ENCODE measurements around the gene FOXO4. TPM values are rescaled to one million over a fixed set of nuclear protein-coding genes. Genes with fewer than 3 reads are reported as not detected.

Gene FOXO4
- total RNA-seq, 1 donor from 2014 or later = 5.3 TPM

GRCh38 chrX:71098951-71099506 lies 3.4 kb downstream of the FOXO4 start:
- no peak for DNase-seq (ENCODE audit: low read depth, low spot score)

GRCh38 chrX:71099736-71100135 lies 4.1 kb downstream of the FOXO4 start:
- no peak for DNase-seq (ENCODE audit: low read depth, low spot score)

- no peak for DNase-seq (ENCODE audit: low read depth, low spot score)
Measured at GRCh38 chrX:71100581-71101505, 5.2 kb downstream of the FOXO4 start.

GRCh38 chrX:71102292-71102691 lies 6.6 kb downstream of the FOXO4 start:
- no peak for DNase-seq (ENCODE audit: low read depth, low spot score)

GRCh38 chrX:71103110-71103983 lies 7.7 kb downstream of the FOXO4 start:
- no peak for DNase-seq (ENCODE audit: low read depth, low spot score)

- DNase-seq (ENCODE audit: low read depth, low spot score) = no peak
Measured at GRCh38 chrX:71105628-71106027, 10.0 kb downstream of the FOXO4 start.

GRCh38 chrX:71106427-71106826 lies 10.8 kb downstream of the FOXO4 start, which contains the start of gene CXorf65:
Gene CXorf65, minus strand, starts transcription at chrX:71106740. Its CDS starts 184 bp downstream, at chrX:71106556.
- no peak for DNase-seq (ENCODE audit: low read depth, low spot score)

GRCh38 chrX:71107245-71107644 lies 11.6 kb downstream of the FOXO4 start:
- no peak for DNase-seq (ENCODE audit: low read depth, low spot score)

GRCh38 chrX:71107762-71108360 lies 12.2 kb downstream of the FOXO4 start:
- no peak for DNase-seq (ENCODE audit: low read depth, low spot score)

- no peak for DNase-seq (ENCODE audit: low read depth, low spot score)
Measured at GRCh38 chrX:71109051-71109450, 13.4 kb downstream of the FOXO4 start.

- DNase-seq (ENCODE audit: low read depth, low spot score) = no peak
Measured at GRCh38 chrX:71111141-71111843, 15.6 kb downstream of the FOXO4 start, which contains the start of gene IL2RG. Gene IL2RG, minus strand, starts transcription at chrX:71111577. Its CDS starts 38 bp downstream, at chrX:71111539.

GRCh38 chrX:71111921-71112431 lies 16.3 kb downstream of the FOXO4 start:
- no peak for DNase-seq (ENCODE audit: low read depth, low spot score)

- no peak for DNase-seq (ENCODE audit: low read depth, low spot score)
Measured at GRCh38 chrX:71117358-71117757, 21.7 kb downstream of the FOXO4 start.

GRCh38 chrX:71118032-71118984 lies 22.7 kb downstream of the FOXO4 start, which contains the start of gene MED12:
Gene MED12, plus strand, starts transcription at chrX:71118596. Its CDS starts 159 bp downstream, at chrX:71118755.
- DNase-seq (ENCODE audit: low read depth, low spot score) = peak; percentile 33

GRCh38 chrX:71118985-71119535 lies 23.4 kb downstream of the FOXO4 start:
- DNase-seq (ENCODE audit: low read depth, low spot score) = no peak

GRCh38 chrX:71128166-71128833 lies 32.6 kb downstream of the FOXO4 start:
- no peak for DNase-seq (ENCODE audit: low read depth, low spot score)

GRCh38 chrX:71128915-71129765 lies 33.5 kb downstream of the FOXO4 start:
- no peak for DNase-seq (ENCODE audit: low read depth, low spot score)
